K562 (cell line): ENCODE results near the gene TECPR2. TPM values are rescaled to one million over a fixed set of nuclear protein-coding genes. Genes with fewer than 3 reads are reported as not detected.
A peak's percentile ranks its signal among the peaks of the same experiment; 100 is the strongest.

Source experiments
- ATAC-seq: fragments of 200-7000 bp; cut with Tn5 transposase; 3 replicates; pipeline ENCODE4 v1.9.1; 2020; ENCODE audit warnings: moderate library complexity
- BruUV-seq: library from RNA; stranded (reverse); fragments of 400-500 nt; replicated peaks from 2 replicates; lab custom pipeline; 2021; lab: Mats Ljungman, UMichigan
- CTCF ChIA-PET: fragments of 300-600 bp; formaldehyde crosslinking; extraction: SDS; loops from one replicate; lab custom pipeline; 2021; ENCODE audit warnings: low intra/inter-chr PET ratio; lab: Yijun Ruan, JAX
- POLR2A ChIA-PET: fragments of 300-600, 350-650 bp; sonication (Branson Sonifier 250); formaldehyde crosslinking; extraction: SDS; loops from one replicate; lab custom pipeline; 2021; ENCODE audit warnings: antibody characterized with exemption, inconsistent platforms; lab: Yijun Ruan, JAX
- DNase-seq, 4 experiments: peaks; one replicate each; pipeline versions ENCODE4 v3.0.0 to v3.0.0-alpha.2; 2011 to 2018; ENCODE audit warnings: low spot score in 3 of 4, mixed read lengths in 3 of 4; ENCODE audit errors: extremely low read depth in 1 of 4
- FAIRE-seq: peaks from 2 replicates; lab custom pipeline; 2011; peaks lifted over from hg19 to GRCh38; lab: Jason Lieb, UNC
- H2AFZ ChIP-seq: 2 replicates; pipeline ENCODE4 v1.6.0; 2011; ENCODE audit warnings: low read depth, low read length, control low read depth, inconsistent platforms
- H3K27ac ChIP-seq: fragments of 200-600 bp; 3 replicates; pipeline ENCODE4 v1.8.0; 2011; ENCODE audit warnings: low read depth, mild to moderate bottlenecking, control low read depth, inconsistent platforms, low read length, moderate library complexity, mixed read lengths; ENCODE audit errors: extremely low read depth
- H3K27me3 ChIP-seq, 2 experiments: fragments of 300-600 bp in 1 of 2; 2 replicates in 1 of 2; 3 replicates in 1 of 2; pipeline versions ENCODE4 v1.6.0 to v1.8.0; 2011; ENCODE audit warnings: inconsistent platforms in 2 of 2, low read length in 2 of 2, mild to moderate bottlenecking in 1 of 2, mixed read lengths in 1 of 2, moderate library complexity in 1 of 2; ENCODE audit not compliant: control insufficient read depth in 2 of 2, insufficient read depth in 2 of 2
- H3K36me3 ChIP-seq: fragments of 300-600 bp; 3 replicates; pipeline ENCODE4 v1.8.0; 2011; ENCODE audit warnings: mild to moderate bottlenecking, low read length, inconsistent platforms; ENCODE audit not compliant: control insufficient read depth, insufficient read depth
- H3K4me1 ChIP-seq, 2 experiments: fragments of 200-600 bp in 1 of 2; replicated peaks in 1 of 2; 2 replicates in 1 of 2; 3 replicates in 1 of 2; pipeline versions ENCODE4 v1.5.1 to v1.8.0; 2011; ENCODE audit warnings: inconsistent platforms in 2 of 2, low read length in 2 of 2, mild to moderate bottlenecking in 1 of 2, mixed read lengths in 1 of 2, moderate library complexity in 1 of 2; ENCODE audit not compliant: control insufficient read depth in 2 of 2, insufficient read depth in 2 of 2
- H3K4me2 ChIP-seq: 2 replicates; pipeline ENCODE4 v1.6.1; 2011; ENCODE audit warnings: low read length, control low read depth, inconsistent platforms, mixed read lengths; ENCODE audit not compliant: insufficient read depth
- H3K4me3 ChIP-seq: fragments of 200-600 bp; sonication (generic), shearing (Covaris generic); 2 replicates; pipeline ENCODE4 v1.5.1; 2016; ENCODE audit warnings: control low read depth, inconsistent platforms
- H3K79me2 ChIP-seq: fragments of 200-600 bp; 3 replicates; pipeline ENCODE4 v1.8.0; 2011; ENCODE audit warnings: low read length, inconsistent platforms; ENCODE audit not compliant: control insufficient read depth, insufficient read depth
- H3K9ac ChIP-seq, 2 experiments: 2 replicates each; pipeline versions ENCODE4 v1.6.0 to v1.6.1; 2011; ENCODE audit warnings: low read depth in 2 of 2, low read length in 2 of 2, control low read depth in 1 of 2, inconsistent platforms in 1 of 2, mild to moderate bottlenecking in 1 of 2, mixed read lengths in 1 of 2; ENCODE audit not compliant: insufficient read depth in 1 of 2
- H3K9me1 ChIP-seq: one replicate; pipeline ENCODE4 v1.6.0; 2011; ENCODE audit warnings: inconsistent platforms, mild to moderate bottlenecking, low read length, moderate library complexity; ENCODE audit not compliant: control insufficient read depth, insufficient read depth
- H3K9me3 ChIP-seq: replicated peaks from 2 replicates; pipeline ENCODE4 v1.5.1; 2011; ENCODE audit warnings: low read depth, low read length, inconsistent platforms; ENCODE audit not compliant: control insufficient read depth, insufficient read depth
- H4K20me1 ChIP-seq: replicated peaks from 2 replicates; pipeline ENCODE4 v1.6.1; 2011; ENCODE audit warnings: low read length, inconsistent platforms, mixed read lengths; ENCODE audit not compliant: control insufficient read depth, insufficient read depth
- AFF4 ChIP-seq: sonication (generic); formaldehyde crosslinking; IDR thresholded peaks from 2 replicates; pipeline ENCODE4 v1.8.0; 2023; ENCODE audit warnings: mild to moderate bottlenecking, missing genetic modification reagents
- CBX1 ChIP-seq: sonication (generic); IDR thresholded peaks from 2 replicates; pipeline ENCODE4 v1.6.1; 2016; ENCODE audit warnings: antibody characterized with exemption, low read depth, mild to moderate bottlenecking
- ILK ChIP-seq: fragments of 450-650 bp; IDR thresholded peaks from 2 replicates; pipeline ENCODE4 v1.6.1; 2016; ENCODE audit warnings: missing genetic modification characterization, low read depth, mild to moderate bottlenecking, missing compliant biosample characterization, moderate library complexity, borderline replicate concordance
- KLF16 ChIP-seq: IDR thresholded peaks from 2 replicates; pipeline ENCODE4 v1.6.1; 2016; ENCODE audit warnings: antibody characterized with exemption
- MEIS2 ChIP-seq: fragments of 450-650 bp; IDR thresholded peaks from 2 replicates; pipeline ENCODE4 v1.6.1; 2014; ENCODE audit warnings: mild to moderate bottlenecking; ENCODE audit not compliant: partially characterized antibody
- NFATC3 ChIP-seq: fragments of 450-650 bp; IDR thresholded peaks from 2 replicates; pipeline ENCODE4 v1.6.1; 2017; ENCODE audit warnings: mild to moderate bottlenecking
- POLR3A ChIP-seq: IDR thresholded peaks from 2 replicates; pipeline ENCODE4 v1.6.1; 2011; ENCODE audit warnings: borderline replicate concordance, mild to moderate bottlenecking, moderate library complexity; ENCODE audit not compliant: insufficient read length, insufficient read depth; ENCODE audit errors: extremely low read depth
- SOX6 ChIP-seq: fragments of 450-650 bp; IDR thresholded peaks from 2 replicates; pipeline ENCODE4 v1.6.1; 2014; ENCODE audit warnings: mild to moderate bottlenecking
- TAF1 ChIP-seq: IDR thresholded peaks from 2 replicates; pipeline ENCODE4 v1.6.1; 2011; ENCODE audit warnings: mild to moderate bottlenecking, low read length, moderate library complexity; ENCODE audit not compliant: insufficient read depth, control insufficient read depth, severe bottlenecking; ENCODE audit errors: extremely low read depth
- TEAD1 ChIP-seq, 2 experiments: fragments of 450-650 bp in 1 of 2; sonication (generic) in 1 of 2; formaldehyde crosslinking; IDR thresholded peaks; 2 replicates each; pipeline versions ENCODE4 v1.4.0 to v1.8.0; 2020 to 2022; ENCODE audit warnings: mild to moderate bottlenecking in 2 of 2, missing genetic modification reagents in 1 of 2
- THRAP3 ChIP-seq: fragments of 450-650 bp; IDR thresholded peaks from 2 replicates; pipeline ENCODE4 v1.6.1; 2016; ENCODE audit warnings: mild to moderate bottlenecking, inconsistent platforms, borderline replicate concordance
- TRIM24 ChIP-seq, 2 experiments: fragments of 450-650 bp; IDR thresholded peaks; 2 replicates each; pipeline ENCODE4 v1.6.1; 2016
- ZBTB8A ChIP-seq: fragments of 450-650 bp; IDR thresholded peaks from 2 replicates; pipeline ENCODE4 v1.6.1; 2018; ENCODE audit warnings: mild to moderate bottlenecking, moderate library complexity; ENCODE audit not compliant: partially characterized antibody
- ZNF165 ChIP-seq: fragments of 250-450 bp; sonication (Bioruptor Pico); IDR thresholded peaks from 2 replicates; pipeline ENCODE4 v1.4.0; 2020; ENCODE audit warnings: borderline replicate concordance
- WGBS: fragments of 100-300 bp; shearing (Covaris generic); methylation state at CpG from one replicate; pipeline ENCODE4 v1.1.6; 2016; ENCODE audit warnings: low coverage, mixed read lengths; ENCODE audit not compliant: insufficient coverage; ENCODE audit errors: missing lambda C conversion rate; 5-methylcytosine and 5-hydroxymethylcytosine counted together
- in situ Hi-C: fragments of 300-500 bp; cut with MboI; formaldehyde crosslinking; loops from 4 replicates; pipeline ENCODE4 v1.15.0; 2018; ENCODE audit warnings: inconsistent platforms, mixed read lengths
- intact Hi-C: fragments of 100-400 bp; cut with micrococcal nuclease; formaldehyde crosslinking; loops from 2 replicates; pipeline ENCODE4 v1.14.2; 2022
- polyA plus RNA-seq, 8 experiments: library from polyadenylated mRNA; depleted of rRNA in 4 of 8; stranded (reverse) in 5 of 8; unstranded in 3 of 8; fragments of >200 nt; fragmentation: Nextera tagmentation in 2 of 8; fragmentation: Illumina TruSeq in 1 of 8; extraction: Ambion mirVana in 2 of 8; extraction: Trizol in 1 of 8; gene quantifications; 2 replicates each; pipeline versions ENCODE4 v1.2.1 to v1.2.3, GENCODE V29; 2011 to 2014; ENCODE audit warnings: inconsistent platforms in 1 of 8, missing spikeins in 1 of 8
- total RNA-seq, 7 experiments: library from RNA; depleted of rRNA in 6 of 7; stranded (reverse); fragments of >200 nt in 6 of 7; fragmentation: Illumina TruSeq in 2 of 7; extraction: Trizol in 2 of 7; gene quantifications; 2 replicates each; pipeline versions ENCODE4 v1.2.1 to v1.2.3, GENCODE V29; 2011 to 2021; ENCODE audit warnings: low replicate concordance in 1 of 7
- TF ChIP-seq, protein P1 (sequence below), 2 experiments: fragments of 200-800 bp in 1 of 2; sonication (Bioruptor generic) in 1 of 2; sonication (generic) in 1 of 2; formaldehyde crosslinking in 1 of 2; IDR thresholded peaks in 1 of 2; conservative IDR thresholded peaks in 1 of 2; 2 replicates each; pipeline versions ENCODE4 v1.5.0 to v1.6.1; 2016 to 2020; ENCODE audit warnings: missing compliant biosample characterization in 1 of 2, missing genetic modification characterization in 1 of 2, missing genetic modification reagents in 1 of 2

Gene TECPR2
- total and polyA plus RNA-seq, 9 of the 15 experiments (the other 6 are each of a cell fraction or from before 2014, with no cell fraction given) = 0.04 to 3.0 (median 0.83) TPM

GRCh38 chr14:102516531-102517391 is 154.0 kb downstream of the TECPR2 start:
- BruUV-seq = no TSS peak
- 3% methylated on average over 25 of the region's 95 CpGs for WGBS
- CTCF ChIA-PET = interaction anchor here (1.0 to 2.8 kb wide), 2 partner anchors 77 to 78 kb away, joined by 3 to 38 read pairs; no protein-coding TSS in a partner anchor
- Histone ChIP-seq H3K9me1 (no peaks in the 10 kb centered on the region), H3K4me2 (peak overlapping the region; percentile 71), H3K4me3 (peak overlapping the region; percentile 61), H3K79me2 (no peaks in the 10 kb centered on the region), H3K4me1 (peaks cover 0 to 27% of the 10 kb centered on the region in 2 experiments; a peak in 2 of 5 replicates), H3K27me3 (no peaks in the 10 kb centered on the region), H3K36me3 (no peaks in the 10 kb centered on the region), H3K9ac (peak overlapping the region; percentile 77 to 91; a peak in 3 of 4 replicates), H3K9me3 (no peaks in the 10 kb centered on the region), H4K20me1 (no peaks in the 10 kb centered on the region), H2AFZ (peak overlapping the region; percentile 85), H3K27ac (peak overlapping the region; percentile 81)
- intact Hi-C loops (loop anchor here (1.0 to 5.0 kb wide), 2 partner anchors 78 to 199 kb away; partner anchors contain the start of gene ZNF839), in situ Hi-C loops (loop anchor here (5.0 to 25.0 kb wide), 3 partner anchors 74 to 396 kb away; partner anchors contain the start of gene AMN)
- peak; percentile 51 to 78 (median 76) for DNase-seq
- no peak for FAIRE-seq
- POLR2A ChIA-PET = interaction anchor here (0.7 kb wide), 1 partner anchor 8 kb away, joined by 5 read pairs; no protein-coding TSS in a partner anchor
- ATAC-seq = peak; percentile 88
- TF ChIP-seq TRIM24 (IDR thresholded peaks at IDR 0.05) (no peak), POLR3A (no peak), CBX1 (no peak), TAF1 (no peak), AFF4 (no peak), KLF16 (no peak), SOX6 (no peak), TEAD1 (CRISPR knock-in tag; IDR thresholded peaks at IDR 0.05) (no peak), ILK (tag) (no peak), THRAP3 (no peak), ZBTB8A (no peak), ZNF165 (CRISPR knock-in tag) (no peak), MEIS2 (no peak), NFATC3 (no peak)
- TF ChIP-seq, protein P1, sequence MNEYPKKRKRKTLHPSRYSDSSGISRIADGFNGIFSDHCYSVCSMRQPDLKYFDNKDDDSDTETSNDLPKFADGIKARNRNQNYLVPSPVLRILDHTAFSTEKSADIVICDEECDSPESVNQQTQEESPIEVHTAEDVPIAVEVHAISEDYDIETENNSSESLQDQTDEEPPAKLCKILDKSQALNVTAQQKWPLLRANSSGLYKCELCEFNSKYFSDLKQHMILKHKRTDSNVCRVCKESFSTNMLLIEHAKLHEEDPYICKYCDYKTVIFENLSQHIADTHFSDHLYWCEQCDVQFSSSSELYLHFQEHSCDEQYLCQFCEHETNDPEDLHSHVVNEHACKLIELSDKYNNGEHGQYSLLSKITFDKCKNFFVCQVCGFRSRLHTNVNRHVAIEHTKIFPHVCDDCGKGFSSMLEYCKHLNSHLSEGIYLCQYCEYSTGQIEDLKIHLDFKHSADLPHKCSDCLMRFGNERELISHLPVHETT (CRISPR knock-in tag; conservative IDR thresholded peaks at IDR 0.05 in 1 of 2, IDR thresholded peaks at IDR 0.05 in 1 of 2) = no peak
